IMR-90 (cell line): Measurements from ENCODE around the gene FANCE. TPM values are rescaled to one million over a fixed set of nuclear protein-coding genes. Genes with fewer than 3 reads are reported as not detected.
"Not testable (repeated sequence)": the region's sequence is repeated elsewhere in the genome, so short reads cannot be mapped to it uniquely, and the experiment has no call there.

Experiments used
- ATAC-seq: fragments of 200-7000 bp; cut with Tn5 transposase; 2 replicates; pipeline ENCODE4 v1.9.1; 2020; ENCODE audit warnings: low read depth, mild to moderate bottlenecking, moderate library complexity
- BruUV-seq: library from RNA; stranded (reverse); fragments of 400-500 nt; replicated peaks from 2 replicates; lab custom pipeline; 2021; lab: Mats Ljungman, UMichigan
- CTCF ChIA-PET: fragments of 300-600 bp; formaldehyde crosslinking; extraction: SDS; loops from one replicate; lab custom pipeline; 2021; ENCODE audit warnings: antibody characterized with exemption; lab: Yijun Ruan, JAX
- POLR2A ChIA-PET: fragments of 300-600 bp; sonication (Branson Sonifier 250); formaldehyde crosslinking; loops from one replicate; lab custom pipeline; 2022; ENCODE audit warnings: antibody characterized with exemption; ENCODE audit not compliant: unreplicated experiment; lab: Charles Lee
- DNase-seq: peaks from one replicate; pipeline ENCODE4 v3.0.0; 2013
- H2AFZ ChIP-seq: replicated peaks from 2 replicates; pipeline ENCODE3; 2013; ENCODE audit warnings: low read length, mild to moderate bottlenecking; ENCODE audit not compliant: poor library complexity
- H2AK5ac ChIP-seq: 2 replicates; pipeline ENCODE4 v1.6.1; 2013; ENCODE audit warnings: low read depth, low read length, inconsistent platforms
- H2AK9ac ChIP-seq: replicated peaks from 2 replicates; pipeline ENCODE3; 2013; ENCODE audit warnings: mild to moderate bottlenecking, low read depth, low read length, moderate library complexity; ENCODE audit not compliant: poor library complexity
- H2BK120ac ChIP-seq: 2 replicates; pipeline ENCODE4 v1.6.1; 2013; ENCODE audit warnings: low read depth, low read length, inconsistent platforms
- H2BK15ac ChIP-seq: 3 replicates; pipeline ENCODE4 v1.6.1; 2013; ENCODE audit warnings: low read depth, low read length, inconsistent platforms
- H2BK20ac ChIP-seq: 2 replicates; pipeline ENCODE4 v1.6.1; 2013; ENCODE audit warnings: low read depth, mild to moderate bottlenecking, inconsistent platforms, low read length, moderate library complexity
- H2BK5ac ChIP-seq: 2 replicates; pipeline ENCODE4 v1.6.1; 2013; ENCODE audit warnings: mild to moderate bottlenecking, low read depth, low read length, inconsistent platforms; ENCODE audit not compliant: poor library complexity, severe bottlenecking
- H3K14ac ChIP-seq: replicated peaks from 2 replicates; pipeline ENCODE4 v1.6.1; 2013; ENCODE audit warnings: low read depth, low read length, inconsistent platforms
- H3K18ac ChIP-seq: 2 replicates; pipeline ENCODE4 v1.6.1; 2013; ENCODE audit warnings: low read depth, low read length, control low read depth
- H3K23ac ChIP-seq: 2 replicates; pipeline ENCODE4 v1.6.1; 2013; ENCODE audit warnings: low read depth, low read length, inconsistent platforms
- H3K27ac ChIP-seq: 2 replicates; pipeline ENCODE4 v1.5.1; 2013; ENCODE audit warnings: mild to moderate bottlenecking, control low read depth, low read length; ENCODE audit not compliant: insufficient read depth
- H3K27me3 ChIP-seq: 2 replicates; pipeline ENCODE4 v1.6.1; 2013; ENCODE audit warnings: low read length; ENCODE audit not compliant: control insufficient read depth, insufficient read depth
- H3K36me3 ChIP-seq: 2 replicates; pipeline ENCODE4 v1.6.1; 2013; ENCODE audit warnings: low read length, mixed read lengths; ENCODE audit not compliant: control insufficient read depth, insufficient read depth
- H3K4ac ChIP-seq: 2 replicates; pipeline ENCODE4 v1.6.1; 2013; ENCODE audit warnings: low read depth, low read length, inconsistent platforms
- H3K4me1 ChIP-seq: 2 replicates; pipeline ENCODE4 v1.6.1; 2013; ENCODE audit warnings: low read length, mixed read lengths; ENCODE audit not compliant: control insufficient read depth, insufficient read depth
- H3K4me2 ChIP-seq: 2 replicates; pipeline ENCODE4 v1.6.1; 2013; ENCODE audit warnings: low read depth, mild to moderate bottlenecking, control low read depth, low read length, moderate library complexity
- H3K4me3 ChIP-seq: 2 replicates; pipeline ENCODE4 v1.5.1; 2013; ENCODE audit warnings: low read depth, mild to moderate bottlenecking, control low read depth, low read length, moderate library complexity; ENCODE audit not compliant: insufficient read depth
- H3K56ac ChIP-seq: 2 replicates; pipeline ENCODE4 v1.6.1; 2013; ENCODE audit warnings: low read length, inconsistent platforms; ENCODE audit not compliant: insufficient read depth; ENCODE audit errors: extremely low read depth
- H3K79me1 ChIP-seq, 2 experiments: 2 replicates each; pipeline ENCODE4 v1.6.1; 2013; ENCODE audit warnings: low read length in 2 of 2, inconsistent platforms in 1 of 2, low read depth in 1 of 2
- H3K9ac ChIP-seq: 2 replicates; pipeline ENCODE4 v1.6.1; 2013; ENCODE audit warnings: low read depth, low read length, control low read depth
- H3K9me1 ChIP-seq: 2 replicates; pipeline ENCODE4 v1.6.1; 2013; ENCODE audit warnings: low read length, inconsistent platforms; ENCODE audit not compliant: insufficient read depth
- H3K9me3 ChIP-seq: 2 replicates; pipeline ENCODE4 v1.6.1; 2013; ENCODE audit warnings: low read length; ENCODE audit not compliant: control insufficient read depth, insufficient read depth
- H4K20me1 ChIP-seq: 2 replicates; pipeline ENCODE4 v1.6.1; 2013; ENCODE audit warnings: low read length, inconsistent platforms; ENCODE audit not compliant: insufficient read depth
- H4K5ac ChIP-seq: 2 replicates; pipeline ENCODE4 v1.6.1; 2013; ENCODE audit warnings: mild to moderate bottlenecking, low read depth, low read length, control low read depth
- H4K8ac ChIP-seq, 2 experiments: 2 replicates each; pipeline ENCODE4 v1.6.1; 2013; ENCODE audit warnings: low read depth in 2 of 2, low read length in 2 of 2, control low read depth in 1 of 2, inconsistent platforms in 1 of 2
- H4K91ac ChIP-seq: 2 replicates; pipeline ENCODE4 v1.6.1; 2013; ENCODE audit warnings: low read depth, low read length, inconsistent platforms; ENCODE audit not compliant: insufficient read depth
- BHLHE40 ChIP-seq: fragments of 150-350 bp; IDR thresholded peaks from 2 replicates; pipeline ENCODE4 v1.6.1; 2016; ENCODE audit warnings: mild to moderate bottlenecking, low read depth, low read length
- MXI1 ChIP-seq: IDR thresholded peaks from 2 replicates; pipeline ENCODE4 v1.6.1; 2012; ENCODE audit warnings: low read depth, mild to moderate bottlenecking, low read length, moderate library complexity, borderline replicate concordance
- RAD21 ChIP-seq: IDR thresholded peaks from 2 replicates; pipeline ENCODE4 v1.6.1; 2012; ENCODE audit warnings: low read length, improper control_type of control experiment
- WGBS, 2 experiments: methylation state at CpG; one replicate each; pipeline versions ENCODE4 v1.1.5 to v1.1.7; 2013; ENCODE audit warnings: missing lambda C conversion rate in 2 of 2; ENCODE audit not compliant: insufficient read length in 1 of 2; ENCODE audit errors: extremely low coverage in 2 of 2; 5-methylcytosine and 5-hydroxymethylcytosine counted together
- dilution Hi-C: fragments of 300-500 bp; cut with HindIII; formaldehyde crosslinking; loops from one replicate; pipeline ENCODE4 v1.14.3; 2018; ENCODE audit warnings: low sequenced_read_pairs; ENCODE audit not compliant: unreplicated experiment
- in situ Hi-C: fragments of 300-500 bp; cut with MboI; formaldehyde crosslinking; loops from 3 replicates; pipeline ENCODE4 v1.14.3; 2019; ENCODE audit warnings: low sequenced_read_pairs, inconsistent platforms, mixed read lengths
- intact Hi-C: fragments of 100-400 bp; cut with micrococcal nuclease; formaldehyde crosslinking; loops from 2 replicates; pipeline ENCODE4 v1.10.0; 2022
- polyA plus RNA-seq, 3 experiments: library from polyadenylated mRNA; depleted of rRNA; stranded (reverse); fragments of >200 nt; gene quantifications; 2 replicates each; pipeline ENCODE4 v1.2.3, GENCODE V29; 2012; ENCODE audit warnings: low replicate concordance in 1 of 3
- total RNA-seq: library from RNA; depleted of rRNA; stranded (reverse); fragments of >200 nt; gene quantifications from 2 replicates; pipeline ENCODE4 v1.2.3, GENCODE V29; 2012

FANCE gene
- total and polyA plus RNA-seq, 2 of the 4 experiments (the other 2 are of a cell fraction): 7.1 to 9.1 TPM

DNA sequence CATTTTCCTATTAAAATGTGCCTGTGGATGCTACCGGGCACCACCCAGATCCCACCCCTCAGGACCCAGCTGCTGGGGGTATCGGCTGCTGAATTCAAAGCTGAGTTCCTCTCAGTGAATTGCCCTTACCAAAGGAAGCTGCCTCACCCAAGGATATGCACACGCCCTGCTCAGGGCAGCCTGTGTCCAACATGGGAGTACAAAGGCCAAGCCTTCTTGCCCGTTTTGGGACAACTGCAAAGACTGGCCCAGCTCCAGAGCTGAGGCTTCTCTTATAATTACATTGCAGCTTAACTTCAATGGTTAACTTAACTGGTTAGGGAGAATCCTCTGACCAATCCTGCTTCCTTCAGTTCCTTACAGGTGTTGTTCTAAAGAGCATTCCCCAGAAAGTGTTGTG is 19.8 kb upstream of the FANCE start:
- no peak overlapping the region for H3K14ac ChIP-seq
- H3K4ac ChIP-seq: peak overlapping the region; percentile 46; the same call in 1 of the 2 replicates
- H3K9me3 ChIP-seq: peaks cover 6% of the 10 kb centered on the region
- H3K79me1 ChIP-seq: peaks cover 4 to 11% of the 10 kb centered on the region in 2 experiments
- H3K27ac ChIP-seq: no peak overlapping the region
- no peak overlapping the region for H2AFZ ChIP-seq
- ChIA-PET POLR2A (interaction anchor here (0.6 kb wide), 1 partner anchor 55 kb away, joined by 5 read pairs; no protein-coding TSS in a partner anchor), CTCF (no interaction called here)
- WGBS, 2 experiments: 94% methylated on average over 3 of the region's 4 CpGs; no CpG with 5 or more reads in 1 of the 2 experiments
- TF ChIP-seq BHLHE40 (no peak), RAD21 (no peak), MXI1 (no peak)
- no peak overlapping the region for H3K4me3 ChIP-seq
- H2AK5ac ChIP-seq: peak overlapping the region; percentile 6; the same call in 1 of the 2 replicates
- DNase-seq (no peak), ATAC-seq (no peak)
- 0 out of 3 replicates have a peak overlapping the region, but pooled peaks have one; percentile 14 for H2BK15ac ChIP-seq
- peak overlapping the region; percentile 1; the same call in 1 of the 2 replicates for H2BK20ac ChIP-seq
- no TSS peak for BruUV-seq
- H4K91ac ChIP-seq: no peak overlapping the region
- H2AK9ac ChIP-seq: no peak overlapping the region
- peaks cover 18% of the 10 kb centered on the region for H3K4me1 ChIP-seq
- H3K27me3 ChIP-seq: no peaks in the 10 kb centered on the region
- dilution Hi-C loops: no loop called here
- peaks cover 10% of the 10 kb centered on the region for H3K9me1 ChIP-seq
- H3K18ac ChIP-seq: no peak overlapping the region
- H4K5ac ChIP-seq: no peak overlapping the region
- no peak overlapping the region for H2BK5ac ChIP-seq
- H3K4me2 ChIP-seq: no peak overlapping the region
- in situ Hi-C loops: no loop called here
- intact Hi-C loops: no loop called here
- no peak overlapping the region for H3K9ac ChIP-seq
- H2BK120ac ChIP-seq: peak overlapping the region; percentile 4; the same call in 1 of the 2 replicates
- H4K8ac ChIP-seq: no peak overlapping the region
- H3K56ac ChIP-seq: no peak overlapping the region
- H3K23ac ChIP-seq: no peak overlapping the region
- H4K20me1 ChIP-seq: no peaks in the 10 kb centered on the region
- H3K36me3 ChIP-seq: no peaks in the 10 kb centered on the region

GRCh38 chr6:35432702-35433101 is 19.4 kb upstream of the FANCE start:
- DNase-seq, H2AK9ac ChIP-seq, H4K8ac ChIP-seq, H3K56ac ChIP-seq, H2AFZ ChIP-seq, H2AK5ac ChIP-seq, H3K4me2 ChIP-seq, H2BK20ac ChIP-seq, H3K36me3 ChIP-seq, H4K91ac ChIP-seq, dilution Hi-C loops, H2BK5ac ChIP-seq, H3K27me3 ChIP-seq, H4K5ac ChIP-seq, H3K9ac ChIP-seq, H3K27ac ChIP-seq, intact Hi-C loops, BruUV-seq, H3K9me1 ChIP-seq, H3K9me3 ChIP-seq, H3K79me1 ChIP-seq, H3K23ac ChIP-seq, H4K20me1 ChIP-seq, in situ Hi-C loops, H3K14ac ChIP-seq, ATAC-seq, CTCF ChIA-PET, H3K18ac ChIP-seq, H3K4me3 ChIP-seq: not testable (repeated sequence)
- POLR2A ChIA-PET: interaction anchor here (0.6 kb wide), 1 partner anchor 56 kb away, joined by 5 read pairs; no protein-coding TSS in a partner anchor
- Histone ChIP-seq H2BK120ac (peak overlapping the region; percentile 4; the same call in 1 of the 2 replicates), H3K4ac (0 out of 2 replicates have a peak overlapping the region, but pooled peaks have one; percentile 46), H3K4me1 (peaks cover 14% of the 10 kb centered on the region), H2BK15ac (0 out of 3 replicates have a peak overlapping the region, but pooled peaks have one; percentile 14)
- 14% methylated on average over 1 of the region's 3 CpGs; no CpG with 5 or more reads in 1 of the 2 experiments for WGBS, 2 experiments
